Fibroblast of lung (primary cell): ENCODE measurements around the gene LUZP2. TPM values are rescaled to one million over a fixed set of nuclear protein-coding genes. Genes with fewer than 3 reads are reported as not detected.

ENCODE experiments used
- DNase-seq, 2 donors: peaks; one replicate each; pipeline versions ENCODE4 v3.0.0 to v3.0.0-alpha.2; 2010; ENCODE audit warnings: low read depth in 2 of 2
- H2AFZ ChIP-seq: 2 replicates; pipeline ENCODE4 v1.5.1; 2012; ENCODE audit warnings: low read length, control low read depth, inconsistent platforms
- H3K27ac ChIP-seq: 2 replicates; pipeline ENCODE4 v1.5.1; 2011; ENCODE audit warnings: low read length, control low read depth; ENCODE audit not compliant: insufficient read depth
- H3K27me3 ChIP-seq: 2 replicates; pipeline ENCODE4 v1.5.1; 2011; ENCODE audit warnings: mild to moderate bottlenecking, low read length; ENCODE audit not compliant: control insufficient read depth, insufficient read depth
- H3K36me3 ChIP-seq: 2 replicates; pipeline ENCODE4 v1.5.1; 2011; ENCODE audit warnings: low read length; ENCODE audit not compliant: control insufficient read depth, insufficient read depth
- H3K4me1 ChIP-seq: 2 replicates; pipeline ENCODE4 v1.5.1; 2011; ENCODE audit warnings: low read length; ENCODE audit not compliant: control insufficient read depth, insufficient read depth; ENCODE audit errors: extremely low read depth
- H3K4me2 ChIP-seq: 2 replicates; pipeline ENCODE4 v1.5.1; 2011; ENCODE audit warnings: low read length, control low read depth; ENCODE audit not compliant: insufficient read depth; ENCODE audit errors: extremely low read depth
- H3K4me3 ChIP-seq, 4 experiments: fragments of 200-600 bp in 1 of 4; sonication (generic) in 1 of 4; replicated peaks in 1 of 4; 2 replicates each; pipeline ENCODE4 v1.5.1; 2011 to 2016; ENCODE audit warnings: low read length in 4 of 4, low read depth in 3 of 4, mild to moderate bottlenecking in 3 of 4, control low read depth in 2 of 4, inconsistent platforms in 1 of 4, mixed read lengths in 1 of 4; ENCODE audit not compliant: insufficient read depth in 1 of 4; ENCODE audit errors: control extremely low read depth in 1 of 4
- H3K79me2 ChIP-seq: 2 replicates; pipeline ENCODE4 v1.5.1; 2012; ENCODE audit warnings: mild to moderate bottlenecking, low read length, inconsistent platforms; ENCODE audit not compliant: control insufficient read depth, insufficient read depth
- H3K9ac ChIP-seq: 2 replicates; pipeline ENCODE4 v1.5.1; 2011; ENCODE audit warnings: mild to moderate bottlenecking, low read length, control low read depth; ENCODE audit not compliant: insufficient read depth
- H3K9me3 ChIP-seq: 2 replicates; pipeline ENCODE4 v1.5.1; 2012; ENCODE audit warnings: low read depth, low read length; ENCODE audit not compliant: control insufficient read depth, insufficient read depth
- H4K20me1 ChIP-seq: 2 replicates; pipeline ENCODE4 v1.5.1; 2011; ENCODE audit warnings: low read length; ENCODE audit not compliant: control insufficient read depth, insufficient read depth; ENCODE audit errors: extremely low read depth
- CTCF ChIP-seq, 2 donors: IDR thresholded peaks in 1 of 2; conservative IDR thresholded peaks in 1 of 2; 1 replicate in 1 of 2; 2 replicates in 1 of 2; pipeline ENCODE4 v1.5.1; 2011 to 2012; ENCODE audit warnings: low read length in 2 of 2, control low read depth in 1 of 2, inconsistent platforms in 1 of 2, low read depth in 1 of 2, mild to moderate bottlenecking in 1 of 2
- EZH2 ChIP-seq: IDR thresholded peaks from 2 replicates; pipeline ENCODE4 v1.5.1; 2012; ENCODE audit warnings: low read length, control low read depth, mild to moderate bottlenecking; ENCODE audit errors: missing control alignments
- polyA plus RNA-seq, 2 donors: library from polyadenylated mRNA; depleted of rRNA in 1 of 2; stranded (reverse) in 1 of 2; unstranded in 1 of 2; fragments of >200 nt; gene quantifications; 2 replicates each; pipeline ENCODE4 v1.2.1, GENCODE V29; 2011 to 2012; ENCODE audit warnings: missing spikeins in 1 of 2
- total RNA-seq: library from RNA; depleted of rRNA; stranded (reverse); fragments of >200 nt; gene quantifications from 2 replicates; pipeline ENCODE4 v1.2.1, GENCODE V29; 2014

Gene LUZP2
- total and polyA plus RNA-seq, 2 donors (not counting 1 experiment from before 2014, with no cell fraction given), result 0.03 to 0.50 TPM

- H3K27ac ChIP-seq, result no peak overlapping the region
- no peak overlapping the region for H3K4me3 ChIP-seq
- H4K20me1 ChIP-seq, result no peaks in the 10 kb centered on the region
- H3K9ac ChIP-seq, result no peak overlapping the region
- H3K27me3 ChIP-seq, result no peaks in the 10 kb centered on the region
- no peaks in the 10 kb centered on the region for H3K4me1 ChIP-seq
- H3K36me3 ChIP-seq, result no peaks in the 10 kb centered on the region
- TF ChIP-seq CTCF (conservative IDR thresholded peaks at IDR 0.05 in 1 of 2, IDR thresholded peaks at IDR 0.05 in 1 of 2; ENCODE audit: low read depth in 1 of 2, low read length in 2 of 2) (no peak), EZH2 (no peak)
- no peaks in the 10 kb centered on the region for H3K9me3 ChIP-seq
- H3K4me2 ChIP-seq, result no peak overlapping the region
- H2AFZ ChIP-seq, result no peak overlapping the region
- no peak for DNase-seq
- H3K79me2 ChIP-seq, result no peaks in the 10 kb centered on the region
Measured at GRCh38 chr11:24609192-24610119, 112.6 kb downstream of the LUZP2 start.

- no peak overlapping the region for H3K27ac ChIP-seq
- TF ChIP-seq EZH2, result no peak
- TF ChIP-seq CTCF (conservative IDR thresholded peaks at IDR 0.05 in 1 of 2, IDR thresholded peaks at IDR 0.05 in 1 of 2; ENCODE audit: low read depth in 1 of 2, low read length in 2 of 2), result no peak
- no peak for DNase-seq
- no peak overlapping the region for H2AFZ ChIP-seq
- H3K4me1 ChIP-seq, result no peaks in the 10 kb centered on the region
- no peaks in the 10 kb centered on the region for H3K27me3 ChIP-seq
- H3K36me3 ChIP-seq, result no peaks in the 10 kb centered on the region
- H3K9ac ChIP-seq, result no peak overlapping the region
- H4K20me1 ChIP-seq, result no peaks in the 10 kb centered on the region
- no peaks in the 10 kb centered on the region for H3K79me2 ChIP-seq
- H3K4me3 ChIP-seq, result no peak overlapping the region
- H3K4me2 ChIP-seq, result no peak overlapping the region
- no peaks in the 10 kb centered on the region for H3K9me3 ChIP-seq
Measured at GRCh38 chr11:24615451-24616160, 118.8 kb downstream of the LUZP2 start.

GRCh38 chr11:24617856-24618255 is 121.0 kb downstream of the LUZP2 start:
- H3K36me3 ChIP-seq, result no peaks in the 10 kb centered on the region
- no peaks in the 10 kb centered on the region for H3K79me2 ChIP-seq
- no peak overlapping the region for H2AFZ ChIP-seq
- H3K4me1 ChIP-seq, result no peaks in the 10 kb centered on the region
- no peaks in the 10 kb centered on the region for H3K9me3 ChIP-seq
- DNase-seq, result no peak
- H3K4me2 ChIP-seq, result no peak overlapping the region
- no peak for TF ChIP-seq CTCF (conservative IDR thresholded peaks at IDR 0.05 in 1 of 2, IDR thresholded peaks at IDR 0.05 in 1 of 2; ENCODE audit: low read depth in 1 of 2, low read length in 2 of 2)
- H3K27ac ChIP-seq, result no peak overlapping the region
- no peak overlapping the region for H3K9ac ChIP-seq
- no peaks in the 10 kb centered on the region for H4K20me1 ChIP-seq
- no peak overlapping the region for H3K4me3 ChIP-seq
- no peaks in the 10 kb centered on the region for H3K27me3 ChIP-seq
